Measurements from ENCODE around the gene CCDC141. TPM values are rescaled to one million over a fixed set of nuclear protein-coding genes. Genes with fewer than 3 reads are reported as not detected.

CCDC141 gene
- total and polyA plus RNA-seq, 12 donors: 0.34 to 42.1 (median 1.4) TPM

GRCh38 chr2:178828486-178828881, 221.5 kb downstream of the CCDC141 start:
- no peaks in the 10 kb centered on the region for H3K36me3 ChIP-seq (replicated peaks in 1 of 2)

GRCh38 chr2:178827739-178828485, 222.0 kb downstream of the CCDC141 start:
- Histone ChIP-seq H3K4me1 (replicated peaks in 1 of 2) (no peaks in the 10 kb centered on the region), H3K27me3 (no peaks in the 10 kb centered on the region), H3K27ac (no peak overlapping the region), H3K36me3 (replicated peaks in 1 of 2) (no peaks in the 10 kb centered on the region), H3K4me3 (no peak overlapping the region), H3K9me3 (replicated peaks in 1 of 3) (no peaks in the 10 kb centered on the region)
- intact Hi-C loops (cut with DNase I): no loop called here
- WGBS, 4 donors: 47 to 81% (median 65%) methylated on average over 9 of the region's 9 CpGs
- TF ChIP-seq CTCF (IDR thresholded peaks at IDR 0.05) (no peak), POLR2A (IDR thresholded peaks at IDR 0.05) (no peak)
- no peak for DNase-seq

More at GRCh38 chr2:178828486-178828881, 221.5 kb downstream of the CCDC141 start:
- 68 to 87% (median 80%) methylated on average over 4 of the region's 4 CpGs for WGBS, 4 donors
- no peak overlapping the region for H3K27ac ChIP-seq
- H3K27me3 ChIP-seq: no peaks in the 10 kb centered on the region
- H3K9me3 ChIP-seq (replicated peaks in 1 of 3): no peaks in the 10 kb centered on the region
- intact Hi-C loops (cut with DNase I): no loop called here
- H3K4me3 ChIP-seq: no peak overlapping the region
- DNase-seq: no peak
- no peak for TF ChIP-seq CTCF (IDR thresholded peaks at IDR 0.05)
- no peak for TF ChIP-seq POLR2A (IDR thresholded peaks at IDR 0.05)
- H3K4me1 ChIP-seq (replicated peaks in 1 of 2): no peaks in the 10 kb centered on the region

DNA sequence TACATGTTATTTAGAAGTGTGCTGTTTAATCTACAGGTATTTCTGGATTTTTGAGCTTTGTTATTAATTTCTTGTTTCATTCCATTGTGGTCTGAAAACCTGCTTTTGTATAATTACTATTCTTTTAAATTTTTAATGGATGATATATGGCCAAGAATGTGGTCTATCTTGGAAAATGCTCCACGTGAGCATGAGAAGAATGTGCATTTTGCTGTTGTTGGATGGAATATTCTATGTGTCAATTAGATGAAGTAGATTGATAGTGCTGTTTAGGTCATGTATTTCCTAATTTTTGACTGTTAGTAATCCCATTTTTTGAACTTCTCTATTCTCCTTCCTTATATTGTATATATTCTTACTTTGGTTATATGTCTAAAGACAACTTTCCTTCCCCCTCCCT, 222.8 kb downstream of the CCDC141 start:
- no peak for DNase-seq
- WGBS, 4 donors: 65 to 77% (median 70%) methylated on average over 1 of the region's 1 CpG
- no peak overlapping the region for H3K4me3 ChIP-seq
- no peaks in the 10 kb centered on the region for H3K27me3 ChIP-seq
- H3K4me1 ChIP-seq (replicated peaks in 1 of 2): no peaks in the 10 kb centered on the region
- no peak overlapping the region for H3K27ac ChIP-seq
- TF ChIP-seq POLR2A (IDR thresholded peaks at IDR 0.05) (no peak), CTCF (IDR thresholded peaks at IDR 0.05) (no peak)
- intact Hi-C loops (cut with DNase I): no loop called here
- no peaks in the 10 kb centered on the region for H3K36me3 ChIP-seq (replicated peaks in 1 of 2)
- no peaks in the 10 kb centered on the region for H3K9me3 ChIP-seq (replicated peaks in 1 of 3)

GRCh38 chr2:178825183-178825582, 224.8 kb downstream of the CCDC141 start:
- Histone ChIP-seq H3K4me1 (replicated peaks in 1 of 2) (no peaks in the 10 kb centered on the region), H3K27ac (no peak overlapping the region), H3K27me3 (no peaks in the 10 kb centered on the region), H3K36me3 (replicated peaks in 1 of 2) (no peaks in the 10 kb centered on the region), H3K4me3 (no peak overlapping the region), H3K9me3 (replicated peaks in 1 of 3) (no peaks in the 10 kb centered on the region)
- DNase-seq: no peak
- 0 to 84% (median 60%) methylated on average over 1 of the region's 1 CpG for WGBS, 4 donors
- TF ChIP-seq CTCF (IDR thresholded peaks at IDR 0.05): no peak
- intact Hi-C loops (cut with DNase I): no loop called here
